ENCODE results near the gene CRB2.

Gene CRB2

DNA sequence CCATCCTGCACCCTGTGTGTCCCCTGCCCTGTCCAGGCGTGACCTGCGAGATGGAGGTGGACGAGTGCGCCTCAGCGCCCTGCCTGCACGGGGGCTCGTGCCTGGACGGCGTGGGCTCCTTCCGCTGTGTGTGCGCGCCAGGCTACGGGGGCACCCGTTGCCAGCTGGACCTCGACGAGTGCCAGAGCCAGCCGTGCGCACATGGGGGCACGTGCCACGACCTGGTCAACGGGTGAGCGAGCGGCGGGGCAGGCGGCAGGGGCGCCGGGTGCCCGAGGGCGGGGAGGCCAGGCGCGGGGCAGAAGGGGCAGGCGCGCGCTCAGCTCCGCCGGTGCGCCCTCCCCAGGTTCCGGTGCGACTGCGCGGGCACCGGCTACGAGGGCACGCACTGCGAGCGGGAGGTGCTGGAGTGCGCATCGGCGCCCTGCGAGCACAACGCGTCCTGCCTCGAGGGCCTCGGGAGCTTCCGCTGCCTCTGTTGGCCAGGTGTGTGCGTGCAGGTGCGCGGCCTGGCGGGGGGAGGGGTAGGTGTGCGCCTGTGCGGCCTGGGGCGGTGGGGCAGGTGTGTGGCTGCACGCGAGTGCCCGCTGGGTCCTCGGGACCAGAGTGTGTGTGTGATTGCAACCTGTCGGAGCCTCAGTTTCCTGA lies 10.0 kb downstream of the CRB2 start:
- DNase-seq, result no peak

- DNase-seq, result no peak
Observed at GRCh38 chr9:123368023-123368422, 12.0 kb downstream of the CRB2 start.

- no peak for DNase-seq
Observed at GRCh38 chr9:123368536-123369153, 12.6 kb downstream of the CRB2 start.

- DNase-seq, result no peak
Observed at GRCh38 chr9:123369296-123369695, 13.3 kb downstream of the CRB2 start.

- DNase-seq, result no peak
Observed at GRCh38 chr9:123370108-123370507, 14.1 kb downstream of the CRB2 start.

DNA sequence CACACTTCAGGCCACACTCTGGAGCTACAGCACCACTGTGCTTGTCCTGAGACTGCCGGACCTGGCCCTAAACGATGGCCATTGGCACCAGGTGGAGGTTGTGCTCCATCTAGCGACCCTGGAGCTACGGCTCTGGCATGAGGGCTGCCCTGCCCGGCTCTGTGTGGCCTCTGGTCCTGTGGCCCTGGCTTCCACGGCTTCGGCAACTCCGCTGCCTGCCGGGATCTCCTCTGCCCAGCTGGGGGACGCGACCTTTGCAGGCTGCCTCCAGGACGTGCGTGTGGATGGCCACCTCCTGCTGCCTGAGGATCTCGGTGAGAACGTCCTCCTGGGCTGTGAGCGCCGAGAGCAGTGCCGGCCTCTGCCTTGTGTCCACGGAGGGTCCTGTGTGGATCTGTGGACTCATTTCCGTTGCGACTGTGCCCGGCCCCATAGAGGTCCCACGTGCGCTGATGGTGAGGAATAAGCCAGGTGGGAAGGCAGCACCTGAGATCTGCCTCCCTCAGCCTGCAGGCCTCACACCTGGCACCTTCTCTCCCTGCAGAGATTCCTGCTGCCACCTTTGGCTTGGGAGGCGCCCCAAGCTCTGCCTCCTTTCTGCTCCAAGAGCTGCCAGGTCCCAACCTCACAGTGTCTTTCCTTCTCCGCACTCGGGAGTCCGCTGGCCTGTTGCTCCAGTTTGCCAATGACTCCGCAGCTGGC lies 14.7 kb downstream of the CRB2 start:
- no peak for DNase-seq

GRCh38 chr9:123371228-123371584 lies 15.2 kb downstream of the CRB2 start:
- DNase-seq, result no peak

- DNase-seq, result no peak
Observed at GRCh38 chr9:123371805-123372590, 16.0 kb downstream of the CRB2 start.

DNA sequence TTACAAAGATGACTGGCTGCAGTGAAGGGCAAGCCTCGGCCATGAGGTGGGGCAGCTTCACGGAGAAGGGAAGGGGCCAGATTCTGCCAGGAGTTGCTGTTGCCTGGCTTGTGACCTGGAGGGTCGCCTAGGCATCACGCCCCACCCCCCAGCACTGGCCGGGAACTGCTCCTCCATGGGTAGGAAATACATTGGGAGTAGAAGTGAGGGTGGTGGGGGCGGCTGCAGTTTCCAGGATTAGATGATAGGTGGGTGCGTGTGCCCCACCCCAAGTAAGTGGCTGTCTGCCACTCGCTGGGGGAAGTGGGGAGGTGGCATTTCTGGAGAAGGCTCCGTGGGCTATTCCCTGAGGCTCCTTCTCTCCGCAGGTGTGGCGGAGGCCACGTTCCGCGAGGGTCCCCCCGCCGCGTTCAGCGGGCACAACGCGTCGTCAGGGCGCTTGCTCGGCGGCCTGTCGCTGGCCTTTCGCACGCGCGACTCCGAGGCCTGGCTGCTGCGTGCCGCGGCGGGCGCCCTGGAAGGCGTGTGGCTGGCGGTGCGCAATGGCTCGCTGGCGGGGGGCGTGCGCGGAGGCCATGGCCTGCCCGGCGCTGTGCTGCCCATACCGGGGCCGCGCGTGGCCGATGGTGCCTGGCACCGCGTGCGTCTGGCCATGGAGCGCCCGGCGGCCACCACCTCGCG lies 16.9 kb downstream of the CRB2 start:
- DNase-seq, result no peak

DNA sequence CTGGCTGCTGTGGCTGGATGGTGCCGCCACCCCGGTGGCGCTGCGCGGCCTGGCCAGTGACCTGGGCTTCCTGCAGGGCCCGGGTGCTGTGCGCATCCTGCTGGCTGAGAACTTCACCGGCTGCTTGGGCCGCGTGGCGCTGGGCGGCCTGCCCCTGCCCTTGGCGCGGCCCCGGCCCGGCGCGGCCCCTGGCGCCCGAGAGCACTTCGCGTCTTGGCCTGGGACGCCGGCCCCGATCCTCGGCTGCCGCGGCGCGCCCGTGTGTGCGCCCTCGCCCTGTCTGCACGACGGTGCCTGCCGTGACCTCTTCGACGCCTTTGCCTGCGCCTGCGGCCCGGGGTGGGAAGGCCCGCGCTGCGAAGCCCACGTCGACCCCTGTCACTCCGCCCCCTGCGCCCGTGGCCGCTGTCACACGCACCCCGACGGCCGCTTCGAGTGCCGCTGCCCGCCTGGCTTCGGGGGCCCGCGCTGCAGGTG lies 17.5 kb downstream of the CRB2 start:
- no peak for DNase-seq

GRCh38 chr9:123373946-123374345 lies 17.9 kb downstream of the CRB2 start:
- DNase-seq, result no peak

GRCh38 chr9:123375469-123376132 lies 19.6 kb downstream of the CRB2 start:
- DNase-seq, result no peak

DNA sequence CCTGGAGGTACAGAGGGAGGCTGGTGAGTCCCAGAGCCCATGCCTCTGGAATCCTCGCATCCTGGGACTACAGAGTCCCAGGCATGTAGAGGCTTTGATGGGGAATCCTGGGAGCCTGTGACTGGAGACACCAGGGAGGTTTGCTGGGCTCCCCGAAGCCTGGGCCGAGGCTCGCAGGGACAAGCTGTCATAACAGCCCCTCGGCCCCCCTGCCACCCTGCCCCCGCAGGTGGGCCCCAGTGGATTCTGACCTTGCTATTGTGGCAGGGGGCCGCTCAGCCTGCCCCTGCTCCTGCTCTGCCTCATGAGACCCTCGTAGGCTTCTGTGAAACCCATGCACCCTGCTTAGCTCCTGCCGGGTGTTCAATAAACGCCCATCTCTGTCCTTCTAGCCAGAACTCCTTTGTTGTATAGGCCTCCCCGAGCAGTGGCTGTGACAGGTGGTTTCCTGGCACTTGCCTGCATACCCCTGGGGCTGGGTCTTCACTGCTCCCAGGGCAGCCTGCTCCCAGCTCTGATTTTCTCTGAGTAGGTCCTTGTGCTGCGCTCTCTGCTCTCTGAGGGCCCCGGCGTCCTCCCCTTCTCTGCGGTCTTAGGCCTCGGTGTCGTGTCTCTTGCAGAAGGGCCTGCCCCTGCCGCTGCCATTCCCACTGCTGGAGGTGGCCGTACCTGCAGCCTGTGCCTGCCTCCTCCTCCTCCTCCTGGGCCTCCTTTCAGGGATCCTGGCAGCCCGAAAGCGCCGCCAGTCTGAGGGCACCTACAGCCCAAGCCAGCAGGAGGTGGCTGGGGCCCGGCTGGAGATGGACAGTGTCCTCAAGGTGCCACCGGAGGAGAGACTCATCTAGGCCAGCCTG lies 20.4 kb downstream of the CRB2 start:
- DNase-seq, result no peak

- no peak for DNase-seq
Observed at GRCh38 chr9:123377211-123377971, 21.4 kb downstream of the CRB2 start.

GRCh38 chr9:123378025-123378424 lies 22.0 kb downstream of the CRB2 start:
- no peak for DNase-seq

- no peak for DNase-seq
Observed at GRCh38 chr9:123378956-123379660, 23.1 kb downstream of the CRB2 start.

- no peak for DNase-seq
Observed at GRCh38 chr9:123380852-123381705, 25.1 kb downstream of the CRB2 start.

DNA sequence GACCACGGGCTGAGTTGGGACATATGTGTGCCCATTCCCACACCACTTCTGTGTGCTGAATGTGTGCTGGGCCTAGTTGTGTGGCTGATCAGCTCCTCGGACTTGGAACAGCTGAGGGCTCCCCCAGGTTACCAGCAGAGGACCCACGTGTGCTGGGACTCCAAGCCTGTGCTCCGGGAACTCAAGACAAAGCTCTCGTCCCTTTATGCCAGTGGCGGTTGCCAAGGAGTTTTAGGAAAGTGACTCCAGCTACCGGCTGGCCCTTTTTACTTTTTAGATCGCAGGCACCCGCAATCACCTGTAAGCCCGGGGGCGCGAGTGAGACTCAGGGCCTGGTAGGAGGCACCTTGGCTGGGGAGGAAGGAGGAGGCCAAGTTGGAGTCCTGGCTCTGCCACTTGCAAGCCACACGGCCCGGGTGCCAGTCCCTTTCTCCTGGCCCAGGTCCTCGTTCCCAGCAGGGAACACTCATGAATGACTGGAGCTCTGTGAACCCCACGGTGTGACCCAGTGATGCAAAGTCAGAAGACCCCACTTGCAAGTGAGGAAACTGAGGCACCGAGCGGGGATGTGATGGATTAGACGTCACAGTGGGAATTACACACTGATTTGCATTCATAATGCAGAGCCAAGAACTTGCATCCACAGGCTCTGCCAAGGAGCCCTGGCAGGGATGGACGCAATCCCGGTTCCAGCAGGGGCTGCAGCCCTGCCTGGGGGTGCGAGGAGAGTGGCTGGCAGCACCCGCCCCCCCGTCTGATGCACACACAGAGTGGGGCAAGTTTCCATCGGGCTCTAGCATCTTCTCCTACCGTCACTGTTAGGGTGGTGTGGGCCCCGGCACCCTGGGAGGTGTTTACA lies 26.9 kb downstream of the CRB2 start:
- DNase-seq, result no peak
